IMR-90 (cell line): ENCODE data around the gene TUBD1.

Source experiments
- CHD1 ChIP-seq: IDR thresholded peaks from 2 replicates; pipeline ENCODE4 v1.6.1; 2012; ENCODE audit warnings: low read depth, low read length, improper control_type of control experiment
- CTCF ChIP-seq: conservative IDR thresholded peaks from 2 replicates; pipeline ENCODE4 v1.5.1; 2012; ENCODE audit warnings: mild to moderate bottlenecking, low read depth, low read length, improper control_type of control experiment
- MAZ ChIP-seq: IDR thresholded peaks from 2 replicates; pipeline ENCODE4 v1.6.1; 2012; ENCODE audit warnings: low read depth, mild to moderate bottlenecking, low read length, improper control_type of control experiment, moderate library complexity, borderline replicate concordance
- POLR2A ChIP-seq: IDR thresholded peaks from 2 replicates; pipeline ENCODE4 v1.6.1; 2012; ENCODE audit warnings: mild to moderate bottlenecking, low read depth, low read length
- RAD21 ChIP-seq: IDR thresholded peaks from 2 replicates; pipeline ENCODE4 v1.6.1; 2012; ENCODE audit warnings: low read length, improper control_type of control experiment
- RFX5 ChIP-seq: IDR thresholded peaks from 2 replicates; pipeline ENCODE4 v1.8.0; 2012; ENCODE audit warnings: low read depth, mild to moderate bottlenecking, low read length, moderate library complexity

DNA sequence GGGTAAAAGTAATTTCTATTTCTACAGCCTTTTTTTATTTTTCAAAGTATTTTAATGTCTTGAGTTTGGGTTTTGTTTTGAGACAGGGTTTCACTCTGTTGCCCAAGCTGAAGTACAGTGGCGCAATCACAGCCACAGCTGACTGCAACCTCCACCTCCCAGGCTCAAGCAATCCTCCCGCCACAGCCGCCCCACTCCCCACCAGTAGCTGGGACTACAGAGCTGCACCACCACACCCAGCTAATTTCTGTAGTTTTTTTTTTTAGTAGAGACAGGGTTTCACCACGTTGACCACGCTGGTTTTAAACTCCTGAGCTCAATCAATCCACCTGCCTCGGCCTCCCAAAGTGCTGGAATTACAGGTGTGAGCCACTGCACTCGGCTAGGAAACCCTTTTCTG, 44.0 kb downstream of the TUBD1 start:
- no peak for TF ChIP-seq CTCF
- TF ChIP-seq CHD1, result no peak
- no peak for TF ChIP-seq RAD21
- no peak; the same call in 1 of the 2 replicates for TF ChIP-seq MAZ
- TF ChIP-seq RFX5, result no peak
- no peak for TF ChIP-seq POLR2A
